Astrocyte of the cerebellum (primary cell): ENCODE data around the gene NUP62.

Experiments
- DNase-seq: peaks from one replicate; pipeline ENCODE4 v3.0.0-alpha.2; 2011; ENCODE audit warnings: low read depth
- H3K4me3 ChIP-seq: 2 replicates; pipeline ENCODE4 v1.5.1; 2011; ENCODE audit warnings: mild to moderate bottlenecking, low read depth, low read length, moderate library complexity
- CTCF ChIP-seq: IDR thresholded peaks from 2 replicates; pipeline ENCODE4 v1.5.1; 2012; ENCODE audit warnings: low read length, low read depth, moderate library complexity, mild to moderate bottlenecking; ENCODE audit errors: missing control alignments
- in situ Hi-C: cut with HindIII; loops from 2 replicates; pipeline ENCODE4 v1.10.0; 2017; ENCODE audit warnings: low sequenced_read_pairs

Gene NUP62

GRCh38 chr19:49939721-49940481 is 10.6 kb upstream of the NUP62 start:
- TF ChIP-seq CTCF = no peak
- in situ Hi-C loops = no loop called here
- no peak overlapping the region for H3K4me3 ChIP-seq
- no peak for DNase-seq

DNA sequence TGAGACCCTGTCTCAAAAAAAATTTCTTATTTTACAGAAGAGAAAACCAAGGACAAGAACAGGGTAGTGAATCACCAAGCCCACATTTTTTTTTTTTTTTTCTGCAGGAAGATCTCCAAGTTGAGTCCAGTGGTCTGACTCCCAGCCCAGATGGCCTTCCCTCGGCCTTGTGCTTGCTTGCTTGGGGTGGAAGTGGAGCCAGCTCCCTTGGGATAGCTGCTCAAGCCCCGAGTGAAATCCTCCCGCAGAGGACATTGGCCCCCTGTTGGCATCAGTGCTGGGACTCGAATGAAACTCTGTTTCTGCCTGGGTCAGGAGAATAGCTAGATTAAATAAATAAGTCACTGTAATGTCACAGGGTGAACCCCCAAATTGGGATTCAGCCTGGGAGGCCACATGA is 9.4 kb upstream of the NUP62 start:
- in situ Hi-C loops = no loop called here
- DNase-seq = no peak
- no peak for TF ChIP-seq CTCF
- no peak overlapping the region for H3K4me3 ChIP-seq

- DNase-seq = peak; percentile 40
- in situ Hi-C loops = no loop called here
- TF ChIP-seq CTCF = peak; percentile 94
- peak overlapping the region; percentile 25 for H3K4me3 ChIP-seq
Observed at GRCh38 chr19:49937750-49938381, 8.6 kb upstream of the NUP62 start.

GRCh38 chr19:49936549-49936948 is 7.2 kb upstream of the NUP62 start:
- in situ Hi-C loops = no loop called here
- no peak for TF ChIP-seq CTCF
- no peak overlapping the region for H3K4me3 ChIP-seq
- DNase-seq = no peak

DNA sequence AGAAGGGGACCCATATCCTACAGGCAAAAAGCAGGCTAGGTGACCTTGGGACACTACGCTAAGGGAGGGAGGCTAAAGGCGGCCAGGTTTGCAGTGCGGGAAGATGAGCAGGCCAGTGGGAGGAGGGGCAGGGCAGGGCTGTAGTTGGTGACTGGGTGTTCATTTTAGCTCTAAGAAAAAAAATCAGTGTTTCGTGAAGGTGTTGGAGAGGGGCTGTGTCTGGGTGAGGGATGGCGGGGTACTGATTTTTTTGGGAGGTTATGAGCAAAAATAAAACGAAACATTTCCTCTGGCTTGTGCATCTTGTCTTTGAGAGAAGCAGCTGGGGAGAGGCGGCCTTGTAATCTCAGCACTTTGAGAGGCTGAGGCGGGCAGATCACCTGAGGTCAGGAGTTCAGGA is 4.3 kb upstream of the NUP62 start:
- in situ Hi-C loops = no loop called here
- no peak overlapping the region for H3K4me3 ChIP-seq
- no peak for TF ChIP-seq CTCF
- DNase-seq = no peak

DNA sequence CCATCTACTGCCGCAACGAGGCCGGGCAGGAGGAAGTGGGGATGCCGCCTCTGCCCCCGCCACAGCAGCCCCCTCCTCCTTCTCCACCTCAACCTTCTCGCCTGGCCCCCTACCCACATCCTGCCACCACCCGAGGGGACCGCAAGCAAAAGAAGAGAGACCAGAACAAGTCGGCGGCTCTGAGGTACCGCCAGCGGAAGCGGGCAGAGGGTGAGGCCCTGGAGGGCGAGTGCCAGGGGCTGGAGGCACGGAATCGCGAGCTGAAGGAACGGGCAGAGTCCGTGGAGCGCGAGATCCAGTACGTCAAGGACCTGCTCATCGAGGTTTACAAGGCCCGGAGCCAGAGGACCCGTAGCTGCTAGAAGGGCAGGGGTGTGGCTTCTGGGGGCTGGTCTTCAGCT is 3.4 kb upstream of the NUP62 start:
- no peak overlapping the region for H3K4me3 ChIP-seq
- in situ Hi-C loops = no loop called here
- DNase-seq = no peak
- TF ChIP-seq CTCF = no peak
